Caco-2 (cell line): ENCODE data around the gene CD9. TPM values are rescaled to one million over a fixed set of nuclear protein-coding genes. Genes with fewer than 3 reads are reported as not detected.

Experiments used
- BruUV-seq: library from RNA; stranded (reverse); fragments of 400-500 nt; replicated peaks from 2 replicates; lab custom pipeline; 2021; lab: Mats Ljungman, UMichigan
- CTCF ChIA-PET: fragments of 300-600 bp; sonication (Branson Sonifier 250); formaldehyde crosslinking; loops from one replicate; lab custom pipeline; 2022; ENCODE audit warnings: antibody characterized with exemption; lab: Charles Lee
- POLR2A ChIA-PET: fragments of 300-600 bp; sonication (Branson Sonifier 250); formaldehyde crosslinking; loops from one replicate; lab custom pipeline; 2022; ENCODE audit warnings: antibody characterized with exemption; lab: Charles Lee
- DNase-seq, 2 experiments: peaks; one replicate each; pipeline versions ENCODE4 v3.0.0 to v3.0.0-alpha.2; 2020 to 2022
- H3K27me3 ChIP-seq: replicated peaks from 2 replicates; pipeline ENCODE4 v1.6.0; 2011; ENCODE audit warnings: low read length; ENCODE audit not compliant: control insufficient read depth, insufficient read depth
- H3K36me3 ChIP-seq: 2 replicates; pipeline ENCODE4 v1.5.1; 2011; ENCODE audit warnings: low read length; ENCODE audit not compliant: control insufficient read depth, insufficient read depth
- H3K4me1 ChIP-seq: fragments of 250-450 bp; sonication (Bioruptor Pico); 2 replicates; pipeline ENCODE4 v1.5.1; 2020; ENCODE audit warnings: mild to moderate bottlenecking
- H3K4me3 ChIP-seq: 2 replicates; pipeline ENCODE4 v1.5.1; 2011; ENCODE audit warnings: low read depth, mild to moderate bottlenecking, control low read depth, low read length
- H3K9me3 ChIP-seq: fragments of 250-450 bp; sonication (Bioruptor Pico); 2 replicates; pipeline ENCODE4 v1.5.1; 2020; ENCODE audit warnings: mild to moderate bottlenecking, moderate library complexity
- H3K27ac Mint-ChIP-seq: one replicate; pipeline ENCODE4 v1.8.0; 2022; ENCODE audit warnings: mixed read lengths; ENCODE audit not compliant: unreplicated experiment
- H3K27me3 Mint-ChIP-seq: one replicate; pipeline ENCODE4 v1.8.0; 2022; ENCODE audit warnings: mixed read lengths; ENCODE audit not compliant: insufficient read depth, unreplicated experiment
- H3K36me3 Mint-ChIP-seq: one replicate; pipeline ENCODE4 v1.8.0; 2022; ENCODE audit warnings: mild to moderate bottlenecking, mixed read lengths; ENCODE audit not compliant: insufficient read depth, unreplicated experiment
- H3K4me1 Mint-ChIP-seq: one replicate; pipeline ENCODE4 v1.8.0; 2022; ENCODE audit warnings: low read depth, mixed read lengths; ENCODE audit not compliant: unreplicated experiment
- H3K4me3 Mint-ChIP-seq: one replicate; pipeline ENCODE4 v1.8.0; 2022; ENCODE audit warnings: mild to moderate bottlenecking, moderate library complexity, mixed read lengths; ENCODE audit not compliant: unreplicated experiment
- H3K9me3 Mint-ChIP-seq: one replicate; pipeline ENCODE4 v1.8.0; 2022; ENCODE audit warnings: mixed read lengths; ENCODE audit not compliant: unreplicated experiment
- intact Hi-C: fragments of 100-400 bp; cut with micrococcal nuclease; formaldehyde crosslinking; loops from one replicate; pipeline ENCODE4 v1.10.0; 2022; ENCODE audit not compliant: unreplicated experiment
- total RNA-seq: library from RNA; stranded (reverse); gene quantifications from 2 replicates; pipeline ENCODE4 v1.2.3, GENCODE V29; 2022
- TF ChIP-seq, protein P1 (sequence below), 2 experiments: fragments of 200-600 bp in 1 of 2; IDR thresholded peaks; 1 replicate in 1 of 2; 2 replicates in 1 of 2; pipeline versions ENCODE4 v1.5.1 to v1.8.0; 2011 to 2022; ENCODE audit warnings: antibody characterized with exemption in 1 of 2, control low read depth in 1 of 2, inconsistent platforms in 1 of 2, low read depth in 1 of 2, low read length in 1 of 2, mild to moderate bottlenecking in 1 of 2, moderate library complexity in 1 of 2; ENCODE audit not compliant: insufficient read depth in 1 of 2, severe bottlenecking in 1 of 2, unreplicated experiment in 1 of 2

Gene CD9
- total RNA-seq, 1 experiment from 2014 or later, result 170 TPM

DNA sequence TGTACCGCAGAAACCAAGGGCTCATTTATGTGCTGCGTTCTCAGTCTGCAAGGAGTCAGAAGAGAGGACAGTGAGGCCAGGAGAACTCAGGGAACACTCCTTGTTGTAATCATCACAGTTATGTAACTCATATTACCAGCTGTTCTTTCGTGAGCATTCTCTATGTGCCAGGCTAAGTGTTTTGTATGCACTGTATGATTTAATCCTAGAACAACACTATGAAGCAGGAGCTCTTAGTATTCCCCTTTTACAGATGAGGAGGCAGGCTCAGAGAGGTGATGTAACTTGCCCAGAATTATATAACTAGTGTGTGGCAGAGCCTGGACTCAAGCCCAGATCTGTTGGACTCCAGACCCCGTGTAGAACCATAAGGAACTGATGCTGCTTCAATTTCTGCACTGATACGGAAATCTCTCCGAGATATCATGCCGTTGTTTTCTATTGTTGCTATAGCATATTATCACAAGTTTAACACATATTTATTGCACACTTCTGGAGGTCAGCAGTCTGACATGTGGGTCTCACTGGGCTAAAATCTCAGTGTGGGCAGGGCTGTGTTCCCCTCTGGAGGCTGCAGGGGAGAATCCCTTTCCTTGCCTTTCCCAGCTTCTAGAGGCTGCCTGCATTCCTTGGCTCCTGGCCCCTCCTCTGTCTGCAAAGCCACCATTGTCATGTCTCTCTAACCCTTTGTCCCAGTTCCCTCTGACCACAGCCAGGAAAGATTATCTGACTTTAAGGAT lies 16.3 kb upstream of the CD9 start:
- TF ChIP-seq, protein P1, sequence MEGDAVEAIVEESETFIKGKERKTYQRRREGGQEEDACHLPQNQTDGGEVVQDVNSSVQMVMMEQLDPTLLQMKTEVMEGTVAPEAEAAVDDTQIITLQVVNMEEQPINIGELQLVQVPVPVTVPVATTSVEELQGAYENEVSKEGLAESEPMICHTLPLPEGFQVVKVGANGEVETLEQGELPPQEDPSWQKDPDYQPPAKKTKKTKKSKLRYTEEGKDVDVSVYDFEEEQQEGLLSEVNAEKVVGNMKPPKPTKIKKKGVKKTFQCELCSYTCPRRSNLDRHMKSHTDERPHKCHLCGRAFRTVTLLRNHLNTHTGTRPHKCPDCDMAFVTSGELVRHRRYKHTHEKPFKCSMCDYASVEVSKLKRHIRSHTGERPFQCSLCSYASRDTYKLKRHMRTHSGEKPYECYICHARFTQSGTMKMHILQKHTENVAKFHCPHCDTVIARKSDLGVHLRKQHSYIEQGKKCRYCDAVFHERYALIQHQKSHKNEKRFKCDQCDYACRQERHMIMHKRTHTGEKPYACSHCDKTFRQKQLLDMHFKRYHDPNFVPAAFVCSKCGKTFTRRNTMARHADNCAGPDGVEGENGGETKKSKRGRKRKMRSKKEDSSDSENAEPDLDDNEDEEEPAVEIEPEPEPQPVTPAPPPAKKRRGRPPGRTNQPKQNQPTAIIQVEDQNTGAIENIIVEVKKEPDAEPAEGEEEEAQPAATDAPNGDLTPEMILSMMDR (IDR thresholded peaks at IDR 0.05; ENCODE audit: insufficient read depth in 1 of 2, low read depth in 1 of 2, low read length in 1 of 2, severe bottlenecking in 1 of 2, unreplicated experiment in 1 of 2), result no peak
- H3K36me3 Mint-ChIP-seq, result no peaks in the 10 kb centered on the region
- BruUV-seq, result no TSS peak
- no peak overlapping the region for H3K4me3 ChIP-seq
- no peaks in the 10 kb centered on the region for H3K9me3 Mint-ChIP-seq
- peaks cover 8% of the 10 kb centered on the region for H3K4me1 Mint-ChIP-seq
- no peak for DNase-seq
- ChIA-PET CTCF (interaction anchor here (0.7 to 1.1 kb wide), 2 partner anchors 12 to 46 kb away, joined by 3 to 7 read pairs; no protein-coding TSS in a partner anchor), POLR2A (no interaction called here)
- H3K4me1 ChIP-seq, result peaks cover 40% of the 10 kb centered on the region
- H3K27me3 Mint-ChIP-seq, result no peaks in the 10 kb centered on the region
- H3K27ac Mint-ChIP-seq, result no peak overlapping the region
- H3K36me3 ChIP-seq, result no peaks in the 10 kb centered on the region
- H3K9me3 ChIP-seq, result no peaks in the 10 kb centered on the region
- no peaks in the 10 kb centered on the region for H3K27me3 ChIP-seq
- no peak overlapping the region for H3K4me3 Mint-ChIP-seq
- intact Hi-C loops, result loop anchor here (5.0 kb wide), 1 partner anchor 97 kb away; no protein-coding TSS in a partner anchor

DNA sequence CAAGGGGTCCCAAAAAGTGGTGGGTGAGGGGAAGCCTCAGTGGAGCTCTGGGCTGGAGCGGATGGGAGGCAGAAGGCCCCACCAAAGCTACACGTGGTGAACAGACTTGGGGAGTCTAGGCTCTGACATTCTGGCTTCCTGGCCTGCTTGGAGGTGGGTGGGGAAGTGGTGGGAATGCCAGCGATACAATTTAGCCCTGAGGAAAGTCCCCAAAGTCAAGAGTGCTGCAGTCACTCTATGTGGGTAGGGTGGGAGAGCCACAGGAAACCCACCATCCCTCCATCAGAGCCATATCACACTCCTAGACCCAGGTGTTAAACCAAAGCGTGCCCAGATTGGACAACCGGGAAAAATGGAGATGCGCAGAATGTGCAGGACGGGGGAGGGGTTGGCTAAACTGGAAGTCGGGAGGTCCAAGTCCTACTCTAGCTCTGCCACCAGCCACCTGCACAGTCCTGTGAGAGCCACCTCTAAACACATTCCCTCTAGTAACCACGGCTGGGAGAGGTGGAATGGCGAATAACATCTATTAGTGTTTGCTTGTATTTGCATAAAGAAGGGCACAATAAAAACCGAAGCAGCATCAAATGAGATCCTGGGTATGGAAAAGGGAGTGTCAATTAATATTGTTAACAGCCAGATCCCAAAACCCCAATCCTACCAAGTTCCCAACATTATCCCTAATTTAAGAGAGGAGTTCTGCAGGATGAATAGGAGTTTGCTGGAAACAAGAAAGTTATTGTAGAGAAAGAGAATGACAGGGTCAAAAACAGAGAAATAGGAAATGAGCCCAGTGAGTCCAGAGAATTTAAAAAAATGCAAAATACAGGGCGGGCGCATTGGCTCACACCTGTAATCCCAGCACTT lies 14.0 kb upstream of the CD9 start:
- POLR2A ChIA-PET, result no interaction called here
- CTCF ChIA-PET, result no interaction called here
- H3K27ac Mint-ChIP-seq, result no peak overlapping the region
- H3K4me3 Mint-ChIP-seq, result no peak overlapping the region
- peaks cover 8% of the 10 kb centered on the region for H3K4me1 Mint-ChIP-seq
- Histone ChIP-seq H3K9me3 (no peaks in the 10 kb centered on the region), H3K36me3 (no peaks in the 10 kb centered on the region), H3K4me1 (peaks cover 21% of the 10 kb centered on the region), H3K27me3 (no peaks in the 10 kb centered on the region), H3K4me3 (no peak overlapping the region)
- no peaks in the 10 kb centered on the region for H3K36me3 Mint-ChIP-seq
- H3K9me3 Mint-ChIP-seq, result no peaks in the 10 kb centered on the region
- no TSS peak for BruUV-seq
- H3K27me3 Mint-ChIP-seq, result no peaks in the 10 kb centered on the region
- intact Hi-C loops, result no loop called here
- no peak for DNase-seq
- TF ChIP-seq, protein P1 (IDR thresholded peaks at IDR 0.05; ENCODE audit: insufficient read depth in 1 of 2, low read depth in 1 of 2, low read length in 1 of 2, severe bottlenecking in 1 of 2, unreplicated experiment in 1 of 2), result no peak
